Activated CD8-positive, alpha-beta memory T cell treated with anti-CD3 and anti-CD28 coated beads, Interleukin-2, amount 50 U/mL, for 1 hour (primary cell): ENCODE measurements around the gene NECTIN2.
"Not testable (repeated sequence)": the region's sequence is repeated elsewhere in the genome, so short reads cannot be mapped to it uniquely, and the experiment has no call there.

Experiments used
- DNase-seq: peaks from one replicate; pipeline ENCODE4 v3.0.0-alpha.2; 2020; ENCODE audit errors: extremely low read depth

Gene NECTIN2

GRCh38 chr19:44817725-44818465 is 28.2 kb upstream of the NECTIN2 start:
- no peak for DNase-seq

- DNase-seq: no peak
Observed at GRCh38 chr19:44818466-44819031, 27.5 kb upstream of the NECTIN2 start.

- DNase-seq: no peak
Observed at GRCh38 chr19:44819246-44819832, 26.8 kb upstream of the NECTIN2 start.

GRCh38 chr19:44820648-44821609 is 25.2 kb upstream of the NECTIN2 start:
- no peak for DNase-seq

DNA sequence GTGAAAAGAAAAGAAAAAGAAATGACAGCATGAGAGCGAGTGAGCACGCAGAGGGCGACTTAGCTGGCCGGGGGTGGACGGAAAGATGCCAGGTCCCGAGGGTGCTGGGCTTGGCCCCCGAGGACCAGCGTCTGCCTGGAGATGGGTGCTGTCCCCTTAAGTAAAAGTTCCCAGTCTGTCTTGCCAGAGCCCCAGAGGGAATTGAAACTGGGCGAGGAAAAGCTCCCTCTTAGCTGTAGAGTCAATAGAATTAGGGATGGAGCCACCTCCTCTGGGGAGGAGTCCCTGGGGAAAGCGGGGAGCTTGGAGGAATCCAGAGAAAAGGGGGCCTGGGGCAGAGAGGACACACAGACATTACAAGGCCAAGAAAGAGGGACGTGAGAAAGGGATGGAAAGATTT is 23.9 kb upstream of the NECTIN2 start:
- DNase-seq: no peak

- no peak for DNase-seq
Observed at GRCh38 chr19:44822670-44823372, 23.3 kb upstream of the NECTIN2 start.

- DNase-seq: no peak
Observed at GRCh38 chr19:44823373-44823698, 22.8 kb upstream of the NECTIN2 start.

DNA sequence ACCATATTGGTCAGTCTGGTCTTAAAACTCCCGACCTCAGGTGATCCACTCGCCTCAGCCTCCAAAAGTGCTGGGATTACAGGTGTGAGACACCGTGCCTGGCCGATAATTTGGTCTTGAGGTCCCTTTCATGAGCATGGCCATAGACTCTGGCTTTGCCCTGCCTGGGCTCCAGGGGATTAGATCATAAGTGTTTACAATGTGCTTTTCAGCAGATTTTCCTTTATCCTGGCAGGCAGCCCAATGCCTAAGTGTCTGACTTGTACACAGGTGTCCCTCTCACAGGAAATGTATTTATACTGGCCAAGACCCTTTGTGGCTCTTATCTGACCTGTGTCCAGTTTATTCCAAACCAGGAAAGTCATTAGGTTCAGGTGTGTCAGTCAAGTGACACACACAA is 21.3 kb upstream of the NECTIN2 start:
- DNase-seq: no peak

- not testable (repeated sequence) for DNase-seq
Observed at GRCh38 chr19:44832875-44833274, 13.2 kb upstream of the NECTIN2 start.

GRCh38 chr19:44834399-44834798 is 11.7 kb upstream of the NECTIN2 start:
- DNase-seq: not testable (repeated sequence)

- DNase-seq: no peak
Observed at GRCh38 chr19:44839276-44839675, 6.8 kb upstream of the NECTIN2 start.

- DNase-seq: no peak
Observed at GRCh38 chr19:44840811-44841210, 5.3 kb upstream of the NECTIN2 start.

DNA sequence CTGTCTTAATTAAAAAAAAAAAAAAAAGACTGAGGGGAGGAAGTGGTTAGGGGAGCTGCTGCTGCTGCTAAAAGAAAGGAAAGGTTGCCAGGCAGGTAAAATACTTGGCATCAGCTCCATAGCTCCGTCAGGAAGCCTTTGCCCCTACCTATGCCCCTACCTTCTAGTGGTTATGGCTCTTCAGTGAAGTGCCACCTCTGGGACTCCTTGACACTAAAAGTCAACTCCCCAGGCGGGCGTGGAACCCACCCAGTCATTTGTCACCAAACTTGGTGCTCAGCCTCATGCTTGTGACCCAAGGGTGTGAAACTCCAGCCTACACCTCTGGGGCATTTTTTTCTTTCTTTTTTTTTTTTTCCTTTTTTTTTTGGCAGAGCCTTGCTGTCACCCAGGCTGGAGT is 4.9 kb upstream of the NECTIN2 start:
- DNase-seq: no peak

DNA sequence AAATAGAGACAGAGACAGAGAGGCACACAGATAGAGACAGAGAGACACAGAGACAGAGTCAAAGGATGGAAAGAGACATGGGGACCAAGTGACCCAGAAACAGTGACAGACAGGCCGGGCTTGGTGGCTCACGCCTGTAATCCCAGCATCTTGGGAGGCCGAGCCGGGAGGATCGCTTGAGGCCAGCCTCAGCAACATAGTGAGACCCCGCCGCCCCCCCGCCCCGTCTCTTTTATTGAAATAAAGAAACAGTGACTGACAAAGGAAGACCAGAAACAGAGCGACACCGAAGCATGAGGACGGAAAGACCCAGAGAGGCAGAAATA is 848 bp upstream of the NECTIN2 start:
- DNase-seq: no peak

DNA sequence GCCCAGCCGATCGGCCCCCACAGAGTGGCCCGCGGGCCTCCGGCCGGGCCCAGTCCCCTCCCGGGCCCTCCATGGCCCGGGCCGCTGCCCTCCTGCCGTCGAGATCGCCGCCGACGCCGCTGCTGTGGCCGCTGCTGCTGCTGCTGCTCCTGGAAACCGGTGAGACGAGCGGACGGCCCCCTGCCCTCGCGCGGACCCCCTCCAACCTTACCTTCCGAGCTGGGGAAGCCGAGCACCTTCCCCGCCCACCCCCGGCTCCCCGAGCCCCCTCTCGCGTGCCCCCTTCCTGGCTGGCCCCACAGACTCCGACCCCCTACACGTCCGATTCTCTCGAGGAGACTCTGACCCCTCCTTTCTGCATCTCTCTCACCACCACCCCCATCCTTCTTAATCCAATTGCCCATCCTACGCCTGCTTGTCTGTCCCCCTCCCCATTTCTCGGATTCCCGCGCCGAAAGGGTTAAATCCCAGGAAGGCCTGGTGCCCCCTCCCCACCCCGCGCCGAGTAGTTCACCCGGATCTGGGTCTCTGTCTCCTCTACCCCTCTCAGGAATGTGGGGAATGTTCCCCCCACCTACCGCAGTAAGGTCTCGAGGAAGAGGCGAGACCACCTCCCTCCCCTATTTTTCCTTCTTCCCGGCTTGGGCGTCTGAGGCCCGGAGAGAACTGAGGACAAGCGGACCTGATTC is 502 bp downstream of the NECTIN2 start:
- no peak for DNase-seq

DNA sequence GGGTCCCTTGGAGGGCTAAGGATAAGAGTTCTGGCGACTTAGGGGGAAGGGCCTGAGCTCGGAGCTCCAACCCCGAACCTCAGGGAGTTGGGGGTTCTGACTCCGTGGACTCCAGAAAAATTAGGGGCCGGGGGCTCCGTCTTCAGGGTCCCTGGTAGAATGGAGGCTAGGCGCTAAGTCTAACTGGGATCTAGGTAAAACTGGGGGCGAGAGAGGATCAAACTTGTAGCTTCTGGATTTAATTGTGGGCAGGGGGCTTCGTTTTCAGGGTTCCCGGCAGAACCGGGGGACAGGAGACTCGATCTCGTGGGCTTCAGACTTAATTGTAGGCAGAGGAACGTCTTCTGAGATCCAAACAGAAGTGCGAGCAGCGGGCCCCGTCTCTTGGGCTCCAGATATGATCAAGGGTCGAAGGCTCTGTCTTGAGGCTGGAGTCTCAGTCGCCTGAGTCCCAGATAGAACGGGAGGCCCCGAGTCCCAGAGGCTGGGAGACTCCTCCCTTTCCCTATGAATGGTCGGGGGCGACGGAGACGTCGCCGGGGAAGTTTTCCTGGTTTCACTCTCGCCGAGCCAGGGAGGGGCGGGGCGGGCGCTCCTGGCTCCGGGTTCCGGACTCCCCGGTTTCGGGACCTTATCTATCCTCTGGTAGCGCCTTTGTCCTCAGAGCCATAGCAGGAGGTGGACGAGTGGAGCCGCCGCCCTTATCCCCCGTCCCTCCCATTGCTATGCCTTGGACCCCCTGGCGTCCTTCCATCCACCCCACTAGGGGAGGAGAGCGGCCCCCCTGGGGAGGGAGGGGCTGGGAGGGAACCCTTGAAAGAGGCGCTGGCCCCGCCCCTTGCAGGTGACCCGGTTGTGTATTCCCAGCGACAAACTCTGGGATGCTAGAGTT is 1.3 kb downstream of the NECTIN2 start:
- DNase-seq: no peak

DNA sequence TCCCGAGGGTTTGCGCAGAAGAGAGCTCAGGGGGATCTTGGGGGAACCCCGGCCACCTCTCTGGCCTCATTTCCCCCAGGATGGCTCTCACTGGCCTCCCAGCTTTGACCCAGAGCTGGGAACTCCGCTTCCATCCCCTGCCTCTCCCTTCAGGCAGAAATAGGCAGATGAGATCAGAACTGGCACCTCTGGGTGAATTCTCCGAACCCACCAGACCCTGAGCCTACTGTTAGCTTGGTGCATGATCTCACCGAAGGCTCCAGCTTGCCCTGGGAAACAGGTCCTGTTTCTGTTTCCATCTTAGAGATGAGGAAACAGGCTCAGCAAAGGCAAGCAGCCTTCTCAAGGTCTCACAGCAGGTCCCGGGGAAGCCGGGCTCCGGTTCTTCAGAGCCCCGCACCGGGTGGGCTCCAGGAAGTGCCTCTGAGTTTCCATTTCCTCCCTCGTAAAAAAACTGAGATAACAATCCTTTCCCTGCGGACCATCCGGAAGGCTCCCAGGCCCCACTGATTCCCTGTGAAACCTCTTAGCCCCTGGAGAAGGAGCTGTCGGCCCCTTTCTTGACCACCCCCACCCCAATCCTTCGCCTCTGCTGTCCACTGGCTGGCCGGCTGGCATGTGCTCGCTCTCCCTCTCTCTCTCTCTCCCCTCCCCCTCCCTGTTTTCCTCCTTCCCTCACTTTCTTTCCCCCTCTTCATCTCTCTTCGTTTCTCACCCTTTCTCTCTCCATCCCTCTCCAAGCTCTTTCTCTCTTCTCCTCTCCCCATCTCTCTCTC is 2.1 kb downstream of the NECTIN2 start:
- no peak for DNase-seq

DNA sequence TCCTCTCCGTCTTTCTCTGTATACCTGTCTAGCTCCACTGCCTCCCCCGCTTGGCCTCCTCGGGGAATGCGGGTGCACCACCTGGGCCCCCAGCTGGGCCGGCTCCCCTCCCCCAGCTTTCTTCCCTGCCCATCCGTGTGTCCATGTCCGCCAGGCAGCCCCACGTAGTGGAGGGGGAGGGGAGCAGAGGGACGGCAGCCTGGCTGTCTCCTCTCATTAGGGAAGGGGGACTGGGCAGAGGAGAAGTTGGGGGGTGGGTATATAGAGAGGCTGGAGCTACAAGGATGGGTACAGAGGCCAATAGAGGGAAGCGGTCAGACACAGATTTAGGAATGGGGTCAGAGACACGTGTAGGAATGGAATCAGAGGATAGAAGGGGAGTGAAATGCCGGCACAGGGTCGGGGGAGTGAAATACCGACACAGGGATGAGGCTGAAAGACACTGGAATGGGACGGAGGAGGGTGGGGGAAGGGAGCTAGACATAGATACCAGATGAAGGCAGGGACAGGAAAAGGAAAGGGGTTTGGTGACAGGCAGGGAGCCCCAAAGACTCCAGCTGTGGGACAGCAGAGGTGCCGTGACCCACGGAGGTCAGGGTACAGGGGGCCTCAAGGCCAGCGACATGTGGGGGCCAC is 2.8 kb downstream of the NECTIN2 start:
- DNase-seq: no peak

- no peak for DNase-seq
Observed at GRCh38 chr19:44850641-44851109, 4.6 kb downstream of the NECTIN2 start.
